CD4-positive, alpha-beta T cell treated with Interleukin-4 for 4 hours (primary cell): Measurements from ENCODE around the gene CPHXL.
A peak's percentile ranks its signal among the peaks of the same experiment; 100 is the strongest.

Experiments
- DNase-seq: peaks from one replicate; pipeline ENCODE4 v3.0.0-alpha.2; 2020

CPHXL gene

GRCh38 chr16:75726390-75726789, at the start of gene CPHXL:
Gene CPHXL, minus strand, starts transcription at chr16:75726490. Its CDS starts 48 bp downstream, at chr16:75726442.
- DNase-seq = no peak

DNA sequence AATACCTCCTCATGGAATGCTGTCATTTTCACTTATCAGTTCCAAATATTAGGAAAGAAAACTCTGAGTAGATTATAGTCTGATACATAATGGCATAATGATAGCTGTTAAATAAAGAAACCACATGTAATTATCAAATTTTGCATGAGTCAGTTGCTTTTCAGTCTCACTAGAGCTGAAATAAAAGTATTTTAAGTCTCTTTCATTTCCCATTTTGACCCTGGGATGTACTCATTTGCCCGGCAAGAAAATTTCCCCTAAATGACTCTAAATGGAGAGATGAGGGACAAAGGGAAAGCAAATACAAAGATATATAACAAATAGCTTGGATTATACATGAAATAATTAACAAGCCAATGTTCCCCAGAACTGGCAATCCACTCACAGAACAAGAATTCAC, 47.9 kb upstream of the CPHXL start:
- no peak for DNase-seq

DNA sequence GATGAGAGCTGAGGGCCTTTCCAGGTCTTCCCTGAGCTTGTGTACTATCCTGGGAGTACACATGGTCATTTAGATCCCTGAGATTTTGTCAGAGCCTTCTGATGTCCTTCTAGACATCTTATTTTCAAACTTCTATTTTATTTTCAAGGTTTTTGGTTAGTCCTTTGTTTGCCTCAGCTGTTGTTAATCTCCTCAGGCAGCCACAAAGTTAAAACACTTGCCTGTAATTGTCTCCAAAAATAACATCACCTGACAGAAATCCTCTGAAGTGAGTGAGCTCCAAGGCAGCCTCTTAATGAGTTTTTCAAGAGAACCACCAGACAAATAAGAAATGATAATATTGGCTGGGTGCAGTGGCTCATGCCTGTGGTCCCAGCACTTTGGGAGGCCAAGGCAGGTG, 43.8 kb upstream of the CPHXL start:
- no peak for DNase-seq

GRCh38 chr16:75764154-75764768, 38.0 kb upstream of the CPHXL start:
- peak; percentile 71 for DNase-seq

- no peak for DNase-seq
These were observed 36.9 kb upstream of the CPHXL start for GRCh38 chr16:75763204-75763603.

GRCh38 chr16:75762746-75763145, 36.5 kb upstream of the CPHXL start:
- no peak for DNase-seq

DNA sequence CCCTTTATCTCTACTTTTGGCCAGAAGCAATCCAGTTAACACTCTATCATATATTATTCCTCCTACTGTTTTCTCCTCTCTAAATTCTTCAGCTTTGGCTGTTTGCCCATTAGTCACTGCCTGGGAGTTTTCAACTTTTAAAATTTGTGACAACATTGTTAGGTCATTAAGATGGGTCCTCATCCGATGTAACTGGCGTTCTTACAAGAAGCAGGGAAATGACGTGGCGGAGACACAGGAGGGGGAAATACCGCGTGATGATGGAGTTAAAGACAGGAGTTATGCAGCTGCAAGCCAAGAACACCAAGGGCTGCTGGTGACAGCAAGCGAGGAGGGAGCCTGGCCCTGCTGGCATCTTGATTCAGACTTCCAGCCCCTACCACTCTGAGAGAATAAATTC, 34.8 kb upstream of the CPHXL start:
- DNase-seq = no peak

DNA sequence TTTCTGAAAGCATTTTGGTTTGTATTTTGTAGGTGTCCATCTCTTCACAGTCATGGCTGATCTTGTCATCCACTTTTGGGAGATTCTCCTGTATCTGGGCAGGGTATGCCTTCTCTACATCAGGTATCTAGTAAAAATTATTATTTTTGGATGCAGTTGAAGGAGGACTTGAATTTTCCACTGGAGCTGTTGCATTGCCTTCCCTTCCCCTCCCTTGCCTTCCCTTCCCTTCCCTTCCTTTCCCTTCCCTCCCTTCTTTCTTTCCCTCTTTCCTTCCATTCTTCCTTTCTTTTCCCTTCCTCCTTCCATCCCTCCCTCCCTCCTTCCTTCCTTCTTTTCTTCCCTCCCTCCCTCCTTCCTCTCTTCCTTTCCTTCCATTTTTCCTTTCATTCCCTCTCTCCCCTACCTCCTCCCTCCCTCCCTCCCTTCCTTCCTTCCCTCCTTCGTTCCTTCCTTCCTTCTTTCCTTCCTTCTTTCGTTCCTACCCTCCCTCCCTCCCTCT, 33.8 kb upstream of the CPHXL start:
- DNase-seq = no peak

DNA sequence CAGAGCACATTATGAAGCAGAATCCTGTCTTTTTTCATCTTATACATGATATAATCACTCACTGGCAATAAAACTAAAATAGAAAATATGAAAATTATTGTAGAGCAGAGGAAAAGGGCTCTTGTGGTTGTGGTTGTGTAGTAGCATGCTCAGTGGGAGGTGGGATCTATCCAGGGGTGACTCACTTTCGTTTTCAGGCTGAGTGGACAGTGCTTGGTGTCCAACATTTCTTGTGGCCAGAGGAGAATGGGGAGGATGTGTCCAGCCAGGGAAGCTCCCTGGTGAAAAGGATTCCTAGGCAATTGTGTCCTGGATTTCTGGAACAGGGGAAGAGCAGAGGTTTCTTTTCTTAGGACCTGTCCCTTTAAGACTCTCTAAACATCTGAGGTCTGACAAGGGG, 31.9 kb upstream of the CPHXL start:
- DNase-seq = no peak

GRCh38 chr16:75754141-75754540, 27.9 kb upstream of the CPHXL start:
- no peak for DNase-seq

GRCh38 chr16:75750528-75750927, 24.2 kb upstream of the CPHXL start:
- no peak for DNase-seq

GRCh38 chr16:75746359-75746758, 20.1 kb upstream of the CPHXL start:
- no peak for DNase-seq

- no peak for DNase-seq
These were observed 19.5 kb upstream of the CPHXL start for GRCh38 chr16:75745823-75746222.

GRCh38 chr16:75745242-75745641, 19.0 kb upstream of the CPHXL start:
- no peak for DNase-seq

DNA sequence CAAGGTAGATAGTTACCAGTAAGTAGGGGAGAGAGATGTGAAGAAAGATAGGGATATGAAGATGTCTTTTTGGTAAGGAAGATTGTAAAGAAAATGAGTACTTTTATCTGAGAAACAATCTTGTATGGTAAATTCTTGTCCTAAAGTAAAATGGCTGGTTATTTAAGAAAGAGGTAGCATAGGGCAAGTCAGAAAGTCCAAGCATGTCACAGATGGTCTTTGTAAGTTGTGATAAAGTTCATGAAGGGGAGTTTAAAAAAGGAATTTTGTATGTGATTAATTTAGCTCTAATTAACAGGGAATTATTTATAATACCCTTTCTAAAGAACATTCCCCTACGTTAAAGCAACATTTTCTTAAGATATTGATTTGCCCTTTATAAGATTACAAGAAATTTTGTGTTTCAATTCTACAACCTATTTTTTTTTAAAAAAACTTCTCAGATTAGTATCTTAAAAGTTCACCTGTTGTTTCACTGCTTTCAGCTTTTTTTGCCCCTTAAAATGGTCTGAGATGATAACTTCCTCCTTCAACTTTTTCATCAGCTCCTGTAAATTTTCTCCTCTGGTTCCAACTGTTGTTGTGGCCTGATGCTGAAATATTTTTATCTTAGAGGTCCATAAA, 16.2 kb upstream of the CPHXL start:
- no peak for DNase-seq

DNA sequence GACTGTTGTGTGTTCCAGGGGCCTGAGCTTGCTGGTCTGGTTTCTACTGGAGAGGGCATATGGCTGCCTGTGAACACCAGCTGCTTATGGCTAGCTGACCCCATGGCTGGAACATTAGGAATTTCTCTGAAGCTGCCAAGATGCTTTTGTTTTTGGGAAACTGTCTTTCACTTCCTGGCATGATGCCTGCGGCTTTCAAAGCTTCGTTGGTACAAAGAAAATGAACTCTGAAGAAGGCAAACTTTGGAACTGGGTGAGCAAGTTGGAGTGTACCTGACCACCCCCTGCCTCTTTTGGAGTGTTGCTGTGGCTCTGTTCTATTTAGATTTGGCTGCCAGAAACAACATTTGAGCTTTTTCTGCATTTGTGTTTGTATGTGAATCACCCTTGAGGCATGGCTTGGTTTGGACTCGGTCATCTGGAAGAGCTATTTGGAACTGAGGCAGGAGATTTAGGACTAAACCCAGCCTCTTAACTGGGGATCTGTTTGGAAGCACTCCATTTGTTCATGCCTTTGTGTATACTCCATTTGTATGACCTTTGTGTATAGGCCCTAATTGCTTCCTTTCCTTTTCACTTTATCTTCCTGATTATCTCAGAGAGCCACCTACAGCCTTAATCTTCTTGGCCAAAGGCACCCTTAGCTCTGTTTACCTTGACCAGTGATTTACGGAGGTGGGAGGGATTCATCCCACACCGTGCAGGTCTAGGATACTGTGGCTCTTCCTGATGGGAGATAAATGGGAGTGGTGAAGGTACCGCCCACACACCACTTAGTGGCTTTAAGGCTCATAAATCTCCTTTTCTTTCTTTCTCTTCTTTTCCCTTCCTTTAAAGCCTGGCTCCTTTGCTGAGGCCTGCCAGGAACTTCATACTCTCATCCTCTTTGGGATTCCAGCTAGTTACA, 7.3 kb upstream of the CPHXL start:
- DNase-seq = no peak

GRCh38 chr16:75732871-75733270, 6.6 kb upstream of the CPHXL start:
- no peak for DNase-seq

DNA sequence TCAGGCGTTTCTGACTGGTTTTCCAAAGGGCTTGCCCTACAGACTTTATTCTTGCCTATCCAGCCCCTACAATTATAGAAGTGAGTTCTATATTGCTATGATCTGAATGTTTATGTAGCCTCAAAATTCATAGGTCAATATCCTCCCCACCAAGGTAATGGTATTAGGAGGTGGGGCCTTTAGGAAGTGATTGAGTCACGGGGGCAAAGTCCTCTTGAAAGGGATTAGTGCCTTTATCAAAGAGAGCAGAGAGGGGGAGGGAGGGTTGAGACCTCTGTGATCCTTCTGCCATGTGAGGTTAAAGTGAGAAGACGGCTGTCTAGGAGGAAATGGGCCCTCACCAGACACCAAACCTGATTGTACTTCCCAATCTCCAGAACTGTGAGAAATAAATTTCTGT, 931 bp upstream of the CPHXL start:
- no peak for DNase-seq

DNA sequence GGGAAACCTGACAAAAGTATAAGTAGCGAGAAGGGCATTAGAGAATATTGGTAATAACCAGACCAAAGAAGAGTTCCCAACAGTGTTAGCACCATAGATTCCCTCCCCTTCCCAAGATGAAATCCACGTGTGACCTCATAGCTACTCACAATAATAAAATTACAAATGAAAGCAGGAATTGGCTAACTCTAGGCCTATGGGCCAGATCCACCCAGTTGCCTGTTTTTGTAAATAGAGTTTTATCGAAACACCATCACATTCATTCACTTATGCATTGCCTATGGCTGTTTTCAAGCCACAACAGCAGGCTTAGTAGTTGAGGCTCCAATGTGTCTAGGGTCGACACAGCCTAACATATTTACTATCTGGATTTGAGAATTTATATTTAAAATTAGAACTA, 7.8 kb downstream of the CPHXL start:
- DNase-seq = no peak

GRCh38 chr16:75714661-75715060, 11.6 kb downstream of the CPHXL start:
- DNase-seq = no peak

GRCh38 chr16:75710344-75710743, 15.9 kb downstream of the CPHXL start:
- no peak for DNase-seq

DNA sequence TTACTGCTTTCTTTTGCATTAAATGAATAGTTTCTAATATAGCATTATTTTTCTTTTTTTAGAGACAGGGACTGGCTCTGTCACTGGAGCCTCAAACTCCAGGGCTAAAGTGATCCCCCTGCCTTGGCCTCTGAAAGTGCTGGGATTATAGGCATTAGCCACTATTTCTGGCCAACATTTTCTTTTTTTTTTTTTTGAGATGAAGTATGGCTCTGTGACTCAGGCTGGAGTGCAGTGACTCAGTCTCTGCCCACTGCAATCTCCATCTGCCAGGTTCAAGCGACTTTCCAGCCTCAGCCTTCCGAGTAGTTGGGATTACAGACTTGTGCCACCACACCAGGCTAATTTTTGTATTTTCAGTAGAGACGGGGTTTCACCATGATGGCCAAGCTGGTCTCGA, 23.0 kb downstream of the CPHXL start:
- DNase-seq = no peak

- no peak for DNase-seq
These were observed 24.0 kb downstream of the CPHXL start for GRCh38 chr16:75702242-75702641.

DNA sequence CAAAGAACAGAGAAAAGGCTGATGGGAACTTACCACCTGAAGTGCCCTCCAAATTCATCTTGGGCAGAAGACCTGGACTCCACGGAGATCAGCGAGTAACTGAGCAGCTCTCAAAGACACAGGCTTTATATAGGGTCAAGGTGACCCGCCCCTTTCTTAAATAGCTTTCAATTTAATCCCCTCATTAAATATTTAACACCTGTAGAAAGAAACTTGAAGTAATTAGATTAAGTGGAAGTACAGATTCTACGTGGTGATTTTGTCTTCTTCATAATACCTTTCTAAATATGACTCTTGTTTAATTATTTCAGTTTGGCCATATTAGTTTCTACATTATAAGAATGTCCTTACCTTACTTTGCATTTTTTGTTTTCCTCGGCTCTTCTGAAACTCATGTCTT, 24.9 kb downstream of the CPHXL start, which contains the start of gene DUXB:
DUXB (minus strand) TSS at position 101 of the 400 bp plus-strand sequence; CDS start at position 58, 43 bp downstream.
- DNase-seq = no peak
